Measurements from ENCODE around the gene CPNE5.

DNA sequence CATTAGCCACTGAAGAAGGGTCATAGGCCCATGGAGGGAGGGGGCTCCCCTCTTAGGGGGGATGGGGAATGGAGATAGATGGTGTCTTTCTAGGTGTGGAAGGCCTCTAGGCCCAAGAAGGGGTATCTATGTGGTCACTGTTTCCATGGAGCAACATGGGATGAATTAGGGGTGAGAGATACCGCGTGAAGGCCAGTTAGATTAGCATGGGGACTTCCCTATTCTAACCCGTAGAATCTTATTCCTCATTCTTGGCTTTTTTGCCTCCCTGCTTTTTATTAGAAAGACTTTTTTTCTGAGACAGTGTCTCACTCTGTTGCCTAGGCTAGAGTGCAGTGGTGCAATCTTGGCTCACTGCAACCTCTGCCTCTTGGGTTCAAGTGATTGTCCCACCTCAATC lies 138.4 kb downstream of the CPNE5 start:
- TF ChIP-seq RFX5 (IDR thresholded peaks at IDR 0.05; ENCODE audit: low read depth, low read length) (no peak), RAD21 (IDR thresholded peaks at IDR 0.05; ENCODE audit: low read length) (no peak), FOS (IDR thresholded peaks at IDR 0.05; ENCODE audit: low read depth, low read length) (no peak), POLR2A (IDR thresholded peaks at IDR 0.05; ENCODE audit: low read depth, low read length) (no peak), BHLHE40 (IDR thresholded peaks at IDR 0.05; ENCODE audit: low read depth, low read length) (no peak)
- TF ChIP-seq, protein P1, sequence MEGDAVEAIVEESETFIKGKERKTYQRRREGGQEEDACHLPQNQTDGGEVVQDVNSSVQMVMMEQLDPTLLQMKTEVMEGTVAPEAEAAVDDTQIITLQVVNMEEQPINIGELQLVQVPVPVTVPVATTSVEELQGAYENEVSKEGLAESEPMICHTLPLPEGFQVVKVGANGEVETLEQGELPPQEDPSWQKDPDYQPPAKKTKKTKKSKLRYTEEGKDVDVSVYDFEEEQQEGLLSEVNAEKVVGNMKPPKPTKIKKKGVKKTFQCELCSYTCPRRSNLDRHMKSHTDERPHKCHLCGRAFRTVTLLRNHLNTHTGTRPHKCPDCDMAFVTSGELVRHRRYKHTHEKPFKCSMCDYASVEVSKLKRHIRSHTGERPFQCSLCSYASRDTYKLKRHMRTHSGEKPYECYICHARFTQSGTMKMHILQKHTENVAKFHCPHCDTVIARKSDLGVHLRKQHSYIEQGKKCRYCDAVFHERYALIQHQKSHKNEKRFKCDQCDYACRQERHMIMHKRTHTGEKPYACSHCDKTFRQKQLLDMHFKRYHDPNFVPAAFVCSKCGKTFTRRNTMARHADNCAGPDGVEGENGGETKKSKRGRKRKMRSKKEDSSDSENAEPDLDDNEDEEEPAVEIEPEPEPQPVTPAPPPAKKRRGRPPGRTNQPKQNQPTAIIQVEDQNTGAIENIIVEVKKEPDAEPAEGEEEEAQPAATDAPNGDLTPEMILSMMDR (conservative IDR thresholded peaks at IDR 0.05; ENCODE audit: low read depth, low read length): no peak
